Measurements from ENCODE around the gene TRMT13.

- TF ChIP-seq CTCF (conservative IDR thresholded peaks at IDR 0.05; ENCODE audit: low read depth, low read length) (no peak), EZH2 (IDR thresholded peaks at IDR 0.05; ENCODE audit: borderline replicate concordance, low read depth, low read length, poor library complexity, severe bottlenecking) (no peak)
Measured at GRCh38 chr1:100141192-100141591, 8.2 kb downstream of the TRMT13 start.
